ENCODE data around the gene CRB2.

The CRB2 gene

DNA sequence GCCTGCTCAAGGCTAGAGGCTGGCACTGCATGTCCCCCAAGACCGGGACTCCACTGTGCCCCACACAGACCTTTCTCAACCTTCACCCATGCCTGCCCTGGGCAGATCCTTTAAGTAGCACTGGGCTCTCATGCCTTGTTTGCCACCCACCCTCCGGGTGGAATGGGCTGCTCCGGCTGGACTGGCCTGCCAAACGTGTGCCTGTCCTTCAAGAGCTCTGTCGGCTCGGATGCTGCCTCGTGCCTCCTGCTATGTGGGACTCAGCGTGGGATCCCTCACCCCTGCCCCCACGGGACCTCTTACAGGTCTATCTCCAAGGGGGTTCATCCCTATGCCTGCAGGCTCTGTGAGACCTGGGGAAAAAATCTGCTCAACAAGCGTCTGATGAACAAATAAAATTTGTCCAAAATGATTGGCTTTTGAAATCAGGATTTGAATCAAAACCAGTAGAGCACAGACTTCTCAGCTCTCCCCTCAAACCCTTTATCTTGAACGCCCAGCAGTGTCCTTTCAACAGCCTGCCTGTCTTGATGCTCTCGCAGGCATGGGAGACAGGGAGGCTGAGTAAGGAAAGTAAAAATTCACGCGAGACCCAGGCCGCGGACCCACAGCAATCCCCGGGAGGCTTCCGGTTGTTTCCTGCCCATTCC, 56.3 kb downstream of the CRB2 start:
- DNase-seq (ENCODE audit: low read depth) = no peak
- TF ChIP-seq, protein P1, sequence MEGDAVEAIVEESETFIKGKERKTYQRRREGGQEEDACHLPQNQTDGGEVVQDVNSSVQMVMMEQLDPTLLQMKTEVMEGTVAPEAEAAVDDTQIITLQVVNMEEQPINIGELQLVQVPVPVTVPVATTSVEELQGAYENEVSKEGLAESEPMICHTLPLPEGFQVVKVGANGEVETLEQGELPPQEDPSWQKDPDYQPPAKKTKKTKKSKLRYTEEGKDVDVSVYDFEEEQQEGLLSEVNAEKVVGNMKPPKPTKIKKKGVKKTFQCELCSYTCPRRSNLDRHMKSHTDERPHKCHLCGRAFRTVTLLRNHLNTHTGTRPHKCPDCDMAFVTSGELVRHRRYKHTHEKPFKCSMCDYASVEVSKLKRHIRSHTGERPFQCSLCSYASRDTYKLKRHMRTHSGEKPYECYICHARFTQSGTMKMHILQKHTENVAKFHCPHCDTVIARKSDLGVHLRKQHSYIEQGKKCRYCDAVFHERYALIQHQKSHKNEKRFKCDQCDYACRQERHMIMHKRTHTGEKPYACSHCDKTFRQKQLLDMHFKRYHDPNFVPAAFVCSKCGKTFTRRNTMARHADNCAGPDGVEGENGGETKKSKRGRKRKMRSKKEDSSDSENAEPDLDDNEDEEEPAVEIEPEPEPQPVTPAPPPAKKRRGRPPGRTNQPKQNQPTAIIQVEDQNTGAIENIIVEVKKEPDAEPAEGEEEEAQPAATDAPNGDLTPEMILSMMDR (IDR thresholded peaks at IDR 0.05; ENCODE audit: insufficient read depth, low read depth, low read length, missing control alignments) = no peak
- H3K4me3 ChIP-seq (ENCODE audit: low read length) = no peak overlapping the region

DNA sequence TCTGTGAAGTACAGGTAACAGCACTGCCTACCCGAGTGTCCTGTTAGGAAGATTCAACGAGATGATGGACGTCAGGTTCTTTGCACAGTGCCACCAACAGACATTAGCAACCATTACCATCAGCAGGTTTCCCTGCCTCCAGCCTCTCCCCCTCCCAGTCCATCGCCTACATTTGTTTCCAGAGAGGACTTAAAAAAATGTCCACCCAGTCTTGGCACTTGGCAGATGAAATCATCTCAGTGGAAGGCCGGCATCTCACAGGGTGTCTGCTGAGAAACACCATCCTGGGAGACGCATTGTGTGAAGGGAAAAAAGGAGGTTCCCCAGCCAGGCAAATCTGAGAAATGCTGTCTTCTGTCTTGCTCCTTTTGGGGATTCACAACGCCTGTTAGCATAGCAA, 58.2 kb downstream of the CRB2 start:
- no peak for DNase-seq (ENCODE audit: low read depth)
- TF ChIP-seq, protein P1 (IDR thresholded peaks at IDR 0.05; ENCODE audit: insufficient read depth, low read depth, low read length, missing control alignments) = no peak
- no peak overlapping the region for H3K4me3 ChIP-seq (ENCODE audit: low read length)

DNA sequence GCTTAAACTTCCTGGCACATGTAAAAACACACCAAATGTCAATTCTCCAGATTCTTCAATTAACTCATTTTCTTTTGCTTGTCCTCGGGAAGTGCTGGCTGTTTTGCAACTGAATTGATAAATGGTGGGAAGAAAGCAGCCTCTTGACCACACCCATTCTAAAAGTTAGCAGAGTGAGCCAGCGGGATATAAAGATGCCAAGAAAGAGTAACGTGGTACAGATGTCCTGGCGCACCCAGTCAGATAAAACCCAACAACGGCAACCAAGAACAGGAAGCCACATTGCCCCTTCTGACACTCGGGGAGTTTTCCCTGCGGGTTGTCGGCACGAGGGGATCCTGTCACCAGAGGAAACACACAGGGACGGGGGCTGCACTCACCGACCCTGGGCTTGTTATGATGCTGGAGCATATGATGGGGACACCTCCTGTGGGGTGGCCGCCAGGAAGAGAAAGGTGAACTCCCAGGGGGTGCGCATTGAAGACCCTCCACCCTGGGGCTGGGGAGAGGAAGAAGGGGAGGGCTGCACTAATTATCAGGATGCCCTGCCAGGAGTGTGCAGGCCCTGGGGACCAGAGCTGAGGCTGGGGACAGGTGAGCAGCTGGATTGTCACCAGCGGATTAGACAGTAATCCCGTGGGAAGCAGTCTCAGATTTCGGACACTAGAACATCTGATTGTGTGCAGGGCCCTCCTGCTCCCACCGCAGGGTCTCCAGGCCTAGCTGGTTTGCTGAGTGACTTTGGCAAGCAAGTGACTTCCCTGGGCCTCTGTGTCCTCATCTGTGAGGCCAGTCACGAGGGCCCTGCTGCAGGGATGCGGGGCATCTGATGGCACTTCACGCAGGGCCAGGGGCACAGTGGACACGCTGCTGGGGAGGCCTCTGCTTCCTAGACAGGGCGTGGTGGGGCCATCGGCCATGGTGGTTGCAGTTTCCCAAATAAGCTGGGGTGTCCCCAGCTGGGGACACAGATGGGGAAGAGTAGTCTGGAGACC, 59.2 kb downstream of the CRB2 start:
- H3K4me3 ChIP-seq (ENCODE audit: low read length) = no peak overlapping the region
- TF ChIP-seq, protein P1 (IDR thresholded peaks at IDR 0.05; ENCODE audit: insufficient read depth, low read depth, low read length, missing control alignments) = no peak
- no peak for DNase-seq (ENCODE audit: low read depth)

DNA sequence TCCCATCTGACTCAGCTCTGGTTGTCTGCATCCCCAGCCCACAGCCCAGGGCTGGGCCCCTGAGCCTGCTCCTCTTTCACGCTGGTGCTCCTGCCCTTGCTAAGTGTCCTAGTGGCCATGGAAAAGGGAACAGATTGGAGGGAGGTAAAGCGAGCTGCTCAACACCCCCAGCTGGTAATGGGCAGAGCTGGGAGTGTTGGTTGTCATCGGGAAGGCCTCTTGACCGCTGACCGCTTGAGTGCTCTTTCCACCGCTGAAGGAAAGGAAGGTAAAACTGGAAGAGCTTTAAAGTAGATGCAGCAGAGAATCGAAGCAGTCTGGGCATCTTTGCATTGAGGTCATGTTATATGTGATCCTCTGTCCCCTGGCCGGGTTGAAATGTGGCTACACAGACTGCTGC, 60.2 kb downstream of the CRB2 start:
- no peak for DNase-seq (ENCODE audit: low read depth)
- TF ChIP-seq, protein P1 (IDR thresholded peaks at IDR 0.05; ENCODE audit: insufficient read depth, low read depth, low read length, missing control alignments) = no peak
- no peak overlapping the region for H3K4me3 ChIP-seq (ENCODE audit: low read length)

DNA sequence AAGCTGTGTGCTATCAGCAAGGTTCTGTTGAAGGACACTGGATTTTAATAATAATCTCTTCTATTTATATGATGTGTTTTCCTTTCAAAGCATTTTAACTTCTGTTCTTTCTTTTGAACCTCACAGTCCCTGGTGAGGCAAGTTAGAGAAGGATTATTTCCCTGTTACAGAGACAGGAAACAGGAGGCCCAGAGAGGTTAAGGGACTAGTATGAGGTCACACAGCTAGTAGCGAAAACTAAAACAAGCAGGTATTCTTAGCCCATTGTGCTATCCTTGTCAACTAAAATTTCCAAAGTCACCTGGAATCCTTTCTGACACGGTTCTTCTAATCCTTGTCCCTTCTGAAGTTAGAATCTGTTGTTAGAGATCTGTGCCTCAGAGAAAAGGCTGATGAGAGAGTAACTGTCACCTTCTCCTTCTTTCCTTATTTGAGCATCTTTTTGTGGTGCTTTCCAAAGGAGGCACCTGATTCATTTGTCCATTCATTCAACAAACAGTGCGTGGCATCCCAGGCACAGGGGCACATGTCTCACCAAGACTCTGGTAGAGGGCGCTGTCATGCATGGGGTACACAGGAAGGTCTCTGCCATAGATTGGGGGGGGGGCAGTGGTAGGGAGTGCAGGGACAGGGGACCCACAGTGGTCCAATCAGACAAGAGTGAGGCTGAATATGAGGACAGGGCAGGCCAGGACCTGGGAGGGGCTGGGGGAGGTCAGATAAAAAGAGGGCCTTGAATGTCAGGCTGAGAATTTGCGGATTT, 61.5 kb downstream of the CRB2 start:
- H3K4me3 ChIP-seq (ENCODE audit: low read length) = no peak overlapping the region
- DNase-seq (ENCODE audit: low read depth) = no peak
- TF ChIP-seq, protein P1 (IDR thresholded peaks at IDR 0.05; ENCODE audit: insufficient read depth, low read depth, low read length, missing control alignments) = no peak

DNA sequence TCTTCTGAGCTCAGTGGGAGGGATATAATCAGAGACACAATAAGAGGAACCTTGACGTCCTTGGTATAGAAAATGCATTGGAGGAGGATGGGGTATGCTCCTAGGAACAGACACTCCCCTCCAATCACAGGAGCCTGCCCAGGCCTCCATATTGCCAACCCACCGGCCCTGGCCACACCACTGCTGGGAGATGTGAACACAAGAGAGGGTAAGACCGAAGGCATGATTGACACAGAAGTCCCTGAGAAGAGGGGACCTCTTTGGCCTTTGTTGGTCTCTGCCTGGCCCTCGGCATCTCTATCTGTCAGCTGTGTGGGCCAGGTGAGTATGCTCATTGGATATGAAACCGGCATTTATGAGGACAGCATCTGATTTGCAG, 62.0 kb downstream of the CRB2 start:
- no peak for DNase-seq (ENCODE audit: low read depth)
- TF ChIP-seq, protein P1 (IDR thresholded peaks at IDR 0.05; ENCODE audit: insufficient read depth, low read depth, low read length, missing control alignments) = no peak

More for the DNA sequence above, 62.0 kb downstream of the CRB2 start:
- no peak overlapping the region for H3K4me3 ChIP-seq (ENCODE audit: low read length)
